ENCODE data around the gene NGEF. TPM values are rescaled to one million over a fixed set of nuclear protein-coding genes. Genes with fewer than 3 reads are reported as not detected.

NGEF gene
- total RNA-seq, 1 donor from 2014 or later, result 1.2 TPM

GRCh38 chr2:232892221-232892620 is 120.8 kb downstream of the NGEF start:
- H3K36me3 Mint-ChIP-seq (ENCODE audit: insufficient read depth), result no peaks in the 10 kb centered on the region
- no peak overlapping the region for H3K27ac Mint-ChIP-seq
- no peaks in the 10 kb centered on the region for H3K9me3 Mint-ChIP-seq (ENCODE audit: low read depth)
- peaks cover 10% of the 10 kb centered on the region for H3K27me3 Mint-ChIP-seq
- H3K4me1 Mint-ChIP-seq (ENCODE audit: low read depth), result peaks cover 7% of the 10 kb centered on the region
- no peak overlapping the region for H3K4me3 Mint-ChIP-seq (ENCODE audit: low read depth)
- no peak for DNase-seq (ENCODE audit: low spot score, unreplicated experiment)
- no peak for TF ChIP-seq CTCF (IDR thresholded peaks at IDR 0.05; ENCODE audit: unreplicated experiment)

- peaks cover 11% of the 10 kb centered on the region for H3K27me3 Mint-ChIP-seq
- DNase-seq (ENCODE audit: low spot score, unreplicated experiment), result no peak
- H3K9me3 Mint-ChIP-seq (ENCODE audit: low read depth), result no peaks in the 10 kb centered on the region
- H3K4me3 Mint-ChIP-seq (ENCODE audit: low read depth), result no peak overlapping the region
- H3K36me3 Mint-ChIP-seq (ENCODE audit: insufficient read depth), result no peaks in the 10 kb centered on the region
- H3K27ac Mint-ChIP-seq, result no peak overlapping the region
- H3K4me1 Mint-ChIP-seq (ENCODE audit: low read depth), result peaks cover 7% of the 10 kb centered on the region
- TF ChIP-seq CTCF (IDR thresholded peaks at IDR 0.05; ENCODE audit: unreplicated experiment), result no peak
These were observed 121.4 kb downstream of the NGEF start for GRCh38 chr2:232891621-232892071.

GRCh38 chr2:232890896-232891601 is 122.0 kb downstream of the NGEF start:
- Mint-ChIP-seq H3K9me3 (ENCODE audit: low read depth) (no peaks in the 10 kb centered on the region), H3K4me1 (ENCODE audit: low read depth) (peaks cover 7% of the 10 kb centered on the region), H3K36me3 (ENCODE audit: insufficient read depth) (no peaks in the 10 kb centered on the region), H3K4me3 (ENCODE audit: low read depth) (peak overlapping the region; percentile 12), H3K27ac (peak overlapping the region; percentile 29), H3K27me3 (peaks cover 11% of the 10 kb centered on the region)
- TF ChIP-seq CTCF (IDR thresholded peaks at IDR 0.05; ENCODE audit: unreplicated experiment), result no peak
- peak; percentile 35 for DNase-seq (ENCODE audit: low spot score, unreplicated experiment)

- H3K27ac Mint-ChIP-seq, result peak overlapping the region; percentile 29
- peaks cover 11% of the 10 kb centered on the region for H3K27me3 Mint-ChIP-seq
- DNase-seq (ENCODE audit: low spot score, unreplicated experiment), result no peak
- H3K4me1 Mint-ChIP-seq (ENCODE audit: low read depth), result peaks cover 7% of the 10 kb centered on the region
- TF ChIP-seq CTCF (IDR thresholded peaks at IDR 0.05; ENCODE audit: unreplicated experiment), result no peak
- peak overlapping the region; percentile 12 for H3K4me3 Mint-ChIP-seq (ENCODE audit: low read depth)
- H3K36me3 Mint-ChIP-seq (ENCODE audit: insufficient read depth), result no peaks in the 10 kb centered on the region
- H3K9me3 Mint-ChIP-seq (ENCODE audit: low read depth), result no peaks in the 10 kb centered on the region
These were observed 122.5 kb downstream of the NGEF start for GRCh38 chr2:232890536-232890895.

- Mint-ChIP-seq H3K4me3 (ENCODE audit: low read depth) (no peak overlapping the region), H3K9me3 (ENCODE audit: low read depth) (no peaks in the 10 kb centered on the region), H3K36me3 (ENCODE audit: insufficient read depth) (no peaks in the 10 kb centered on the region), H3K4me1 (ENCODE audit: low read depth) (peaks cover 7% of the 10 kb centered on the region), H3K27ac (no peak overlapping the region), H3K27me3 (peaks cover 10% of the 10 kb centered on the region)
- DNase-seq (ENCODE audit: low spot score, unreplicated experiment), result no peak
- no peak for TF ChIP-seq CTCF (IDR thresholded peaks at IDR 0.05; ENCODE audit: unreplicated experiment)
These were observed 123.1 kb downstream of the NGEF start for GRCh38 chr2:232889876-232890401.
